22Rv1 (cell line): ENCODE measurements around the gene DTYMK.
A peak's percentile ranks its signal among the peaks of the same experiment; 100 is the strongest.

Source experiments
- CTCF ChIP-seq: fragments of 450-650 bp; IDR thresholded peaks from 2 replicates; pipeline ENCODE4 v1.5.1; 2017; ENCODE audit warnings: mild to moderate bottlenecking
- ZFX ChIP-seq: fragments of 450-650 bp; IDR thresholded peaks from 2 replicates; pipeline ENCODE4 v1.6.1; 2017; ENCODE audit warnings: antibody characterized with exemption, borderline replicate concordance

GRCh38 chr2:241701149-241701398 lies 14.5 kb upstream of the DTYMK start:
- peak; percentile 78; the same call in 1 of the 2 replicates for TF ChIP-seq CTCF
- no peak for TF ChIP-seq ZFX
